OCI-LY1 (cell line): ENCODE data around the gene FNDC3A.

Experiments
- CTCF ChIP-seq: fragments of 200-600 bp; sonication (generic), shearing (Covaris generic); IDR thresholded peaks from 2 replicates; pipeline ENCODE4 v1.5.1; 2017; ENCODE audit warnings: mild to moderate bottlenecking, antibody characterized with exemption, low read length, moderate library complexity, mixed read lengths
- EZH2 ChIP-seq: fragments of 200-600 bp; sonication (generic), shearing (Covaris generic); IDR thresholded peaks from 2 replicates; pipeline ENCODE4 v1.8.0; 2017; ENCODE audit warnings: borderline replicate concordance, mixed run types, mild to moderate bottlenecking, antibody characterized with exemption, low read length, moderate library complexity, mixed read lengths

DNA sequence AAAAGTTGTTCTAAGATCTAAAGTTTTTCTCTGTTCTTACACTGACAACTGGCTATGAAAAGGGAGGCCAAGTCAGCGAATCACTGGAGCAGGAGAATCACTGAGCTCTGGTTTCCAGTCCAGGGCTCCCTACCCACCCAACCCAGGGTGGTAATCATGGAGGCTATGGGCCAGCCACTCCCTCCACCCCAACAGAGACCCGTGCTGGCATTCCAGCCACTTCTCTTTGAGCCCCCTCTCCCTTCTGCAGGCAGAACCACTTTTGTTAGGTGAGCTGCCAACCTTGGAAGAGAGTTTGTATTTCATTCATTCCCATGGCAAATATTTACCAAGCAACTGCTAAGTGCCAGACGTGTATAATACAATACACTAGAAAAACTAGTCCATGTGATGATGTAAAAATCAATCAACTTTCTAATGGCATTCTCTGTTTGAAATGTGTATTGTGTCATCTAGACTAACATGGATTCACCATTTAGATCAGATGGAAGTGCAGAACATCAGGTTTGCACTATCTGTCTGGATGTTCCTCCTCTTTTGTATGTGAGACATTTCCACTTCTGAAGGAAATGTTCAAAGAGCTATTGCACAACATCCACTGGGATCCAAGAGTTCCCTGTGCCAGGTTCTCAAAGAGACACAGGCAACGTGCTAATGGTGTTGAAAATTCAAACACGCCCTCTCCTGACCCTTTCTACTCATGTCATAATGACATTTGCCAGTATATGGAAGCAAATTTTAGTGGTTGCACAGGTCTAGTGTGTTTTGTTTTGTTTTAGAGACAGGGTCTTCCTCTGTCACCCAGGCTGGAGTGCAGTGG lies 249.7 kb downstream of the FNDC3A start:
- peak; percentile 10; the same call in 1 of the 2 replicates for TF ChIP-seq CTCF
- no peak for TF ChIP-seq EZH2
